A549 (cell line): ENCODE results near the gene CDC42SE1. TPM values are rescaled to one million over a fixed set of nuclear protein-coding genes. Genes with fewer than 3 reads are reported as not detected.

Experiments
- ATAC-seq, 2 experiments: fragments of 200-7000 bp in 1 of 2; fragments of >200 bp in 1 of 2; cut with Nextera tagmentation in 1 of 2; cut with Tn5 transposase in 1 of 2; 3 replicates each; pipeline versions ENCODE4 v1.8.0 to v1.9.1; 2018 to 2020; ENCODE audit warnings: mild to moderate bottlenecking in 1 of 2, moderate library complexity in 1 of 2
- CTCF ChIA-PET: fragments of 300-600 bp; sonication (Branson Sonifier 250); formaldehyde crosslinking; extraction: SDS; loops from one replicate; lab custom pipeline; 2021; ENCODE audit warnings: antibody characterized with exemption, inconsistent platforms; lab: Yijun Ruan, JAX
- POLR2A ChIA-PET: fragments of 350-600 bp; formaldehyde crosslinking; extraction: SDS; loops from one replicate; lab custom pipeline; 2021; ENCODE audit warnings: antibody characterized with exemption, inconsistent platforms; lab: Yijun Ruan, JAX
- DNase-seq, 2 experiments: peaks; one replicate each; pipeline versions ENCODE4 v3.0.0 to v3.0.0-alpha.2; 2011 to 2016; ENCODE audit warnings: low read depth in 1 of 2, low spot score in 1 of 2
- FAIRE-seq: peaks from 2 replicates; lab custom pipeline; 2011; peaks lifted over from hg19 to GRCh38; lab: Jason Lieb, UNC
- H3K27ac ChIP-seq, 2 experiments: fragments of >200 bp; sonication (Bioruptor Twin); formaldehyde crosslinking; 3 replicates each; pipeline ENCODE4 v1.5.1; 2016 to 2017
- H3K4me1 ChIP-seq: fragments of >200 bp; sonication (Bioruptor Twin); formaldehyde crosslinking; 3 replicates; pipeline ENCODE4 v1.6.1; 2016
- H3K4me2 ChIP-seq: fragments of >200 bp; sonication (Bioruptor Twin); formaldehyde crosslinking; 3 replicates; pipeline ENCODE4 v1.6.1; 2016
- H3K4me3 ChIP-seq: fragments of >200 bp; sonication (Bioruptor Twin); formaldehyde crosslinking; 3 replicates; pipeline ENCODE4 v1.5.1; 2016
- H3K9me3 ChIP-seq: fragments of >200 bp; sonication (Bioruptor Twin); formaldehyde crosslinking; 3 replicates; pipeline ENCODE4 v1.6.1; 2016
- CBX8 ChIP-seq: fragments of 200-600 bp; sonication (generic); IDR thresholded peaks from 2 replicates; pipeline ENCODE4 v1.6.1; 2016
- CEBPB ChIP-seq, 2 experiments: fragments of >200 bp in 1 of 2; sonication (Bioruptor Twin) in 1 of 2; formaldehyde crosslinking in 1 of 2; IDR thresholded peaks; 2 replicates each; pipeline ENCODE4 v1.6.1; 2012 to 2016
- CHD4 ChIP-seq: fragments of 200-600 bp; sonication (generic); IDR thresholded peaks from 2 replicates; pipeline ENCODE4 v1.6.1; 2016; ENCODE audit warnings: antibody characterized with exemption, mild to moderate bottlenecking, borderline replicate concordance
- E2F6 ChIP-seq: IDR thresholded peaks from 2 replicates; pipeline ENCODE4 v1.6.1; 2012; ENCODE audit warnings: low read depth, borderline replicate concordance
- EHF ChIP-seq: fragments of 250-450 bp; sonication (Bioruptor Pico); IDR thresholded peaks from 2 replicates; pipeline ENCODE4 v1.5.0; 2020; ENCODE audit warnings: mild to moderate bottlenecking
- EHMT2 ChIP-seq: fragments of 200-600 bp; sonication (generic); IDR thresholded peaks from 2 replicates; pipeline ENCODE4 v1.6.1; 2016; ENCODE audit warnings: antibody characterized with exemption, low read depth, mild to moderate bottlenecking, moderate library complexity
- ELK1 ChIP-seq: fragments of 150-350 bp; IDR thresholded peaks from 2 replicates; pipeline ENCODE4 v1.6.1; 2014; ENCODE audit warnings: low read depth, mild to moderate bottlenecking, low read length
- EP300 ChIP-seq, 2 experiments: fragments of >200 bp; sonication (Bioruptor Twin); formaldehyde crosslinking; IDR thresholded peaks; 2 replicates in 1 of 2; 3 replicates in 1 of 2; pipeline ENCODE4 v1.6.1; 2016 to 2017
- FOSB ChIP-seq: fragments of 250-450 bp; sonication (Bioruptor Pico); IDR thresholded peaks from 2 replicates; pipeline ENCODE4 v1.5.0; 2020; ENCODE audit warnings: mild to moderate bottlenecking, moderate library complexity
- FOSL2 ChIP-seq, 2 experiments: fragments of 450-650 bp in 1 of 2; fragments of >200 bp in 1 of 2; sonication (Bioruptor Twin) in 1 of 2; formaldehyde crosslinking; IDR thresholded peaks; 2 replicates each; pipeline versions ENCODE4 v1.5.0 to v1.6.1; 2016 to 2020; ENCODE audit warnings: mild to moderate bottlenecking in 1 of 2, moderate library complexity in 1 of 2
- GATA3 ChIP-seq: IDR thresholded peaks from 2 replicates; pipeline ENCODE4 v1.6.1; 2012; ENCODE audit warnings: borderline replicate concordance
- HDAC2 ChIP-seq: fragments of 200-600 bp; sonication (generic); IDR thresholded peaks from 2 replicates; pipeline ENCODE4 v1.6.1; 2016
- HOXB13 ChIP-seq: fragments of 250-450 bp; sonication (Bioruptor Pico); IDR thresholded peaks from 2 replicates; pipeline ENCODE4 v1.5.0; 2020; ENCODE audit warnings: low read depth, mild to moderate bottlenecking, moderate library complexity
- KDM1A ChIP-seq: fragments of 200-600 bp; sonication (generic); IDR thresholded peaks from 2 replicates; pipeline ENCODE4 v1.6.1; 2016; ENCODE audit warnings: low read depth, mild to moderate bottlenecking
- MAX ChIP-seq: IDR thresholded peaks from 2 replicates; pipeline ENCODE4 v1.6.1; 2012
- NR3C1 ChIP-seq: fragments of >200 bp; sonication (Bioruptor Twin); formaldehyde crosslinking; IDR thresholded peaks from 3 replicates; pipeline ENCODE4 v1.6.1; 2017
- POLR2A ChIP-seq: IDR thresholded peaks from 2 replicates; pipeline ENCODE4 v1.6.1; 2012; ENCODE audit warnings: mild to moderate bottlenecking, low read length
- POLR2AphosphoS2 ChIP-seq: conservative IDR thresholded peaks from 2 replicates; pipeline ENCODE4 v1.6.1; 2012; ENCODE audit warnings: low read length, improper control_type of control experiment, inconsistent platforms
- RAD21 ChIP-seq, 2 experiments: fragments of >200 bp in 1 of 2; sonication (Bioruptor Twin) in 1 of 2; formaldehyde crosslinking in 1 of 2; IDR thresholded peaks in 1 of 2; conservative IDR thresholded peaks in 1 of 2; 2 replicates in 1 of 2; 3 replicates in 1 of 2; pipeline ENCODE4 v1.6.1; 2012 to 2018; ENCODE audit warnings: inconsistent platforms in 1 of 2
- RCOR1 ChIP-seq: fragments of 150-350 bp; IDR thresholded peaks from 2 replicates; pipeline ENCODE4 v1.6.1; 2014; ENCODE audit warnings: antibody characterized with exemption, low read length, low read depth
- SMC3 ChIP-seq: fragments of >200 bp; sonication (Bioruptor Twin); formaldehyde crosslinking; IDR thresholded peaks from 3 replicates; pipeline ENCODE4 v1.6.1; 2018; ENCODE audit warnings: inconsistent platforms
- TP53 ChIP-seq: fragments of 250-450 bp; sonication (Bioruptor Pico); IDR thresholded peaks from 2 replicates; pipeline ENCODE4 v1.5.0; 2021; ENCODE audit warnings: mild to moderate bottlenecking, moderate library complexity
- ZFP36 ChIP-seq: fragments of 450-650 bp; IDR thresholded peaks from 2 replicates; pipeline ENCODE4 v1.6.1; 2014; ENCODE audit warnings: borderline replicate concordance; ENCODE audit not compliant: partially characterized antibody
- ZNF302 ChIP-seq: fragments of 250-450 bp; sonication (Bioruptor Pico); IDR thresholded peaks from 2 replicates; pipeline ENCODE4 v1.9.0; 2021; ENCODE audit warnings: inconsistent platforms, mild to moderate bottlenecking, moderate library complexity
- ZSCAN20 ChIP-seq: fragments of 250-450 bp; sonication (Bioruptor Pico); IDR thresholded peaks from 2 replicates; pipeline ENCODE4 v1.8.0; 2022; ENCODE audit warnings: mild to moderate bottlenecking, moderate library complexity
- WGBS: methylation state at CpG from one replicate; pipeline ENCODE4 v1.1.6; 2017; ENCODE audit errors: missing lambda C conversion rate; 5-methylcytosine and 5-hydroxymethylcytosine counted together
- polyA plus RNA-seq, 4 experiments: library from polyadenylated mRNA; depleted of rRNA in 3 of 4; stranded (reverse); fragments of >200 nt; fragmentation: RNase III in 1 of 4; extraction: RNeasy Plus Mini Kit Qiagen cat#74134 plus additional on column Dnase treatment in 1 of 4; gene quantifications; 2 replicates in 3 of 4; 3 replicates in 1 of 4; pipeline ENCODE4 v1.2.3, GENCODE V29; 2011 to 2017
- TF ChIP-seq, protein P1 (sequence below): fragments of >200 bp; sonication (Bioruptor Twin); formaldehyde crosslinking; IDR thresholded peaks from 2 replicates; pipeline ENCODE4 v1.6.1; 2016
- TF ChIP-seq, protein P2 (sequence below): fragments of 250-450 bp; sonication (Bioruptor Pico); IDR thresholded peaks from 2 replicates; pipeline ENCODE4 v1.5.0; 2021; ENCODE audit warnings: mild to moderate bottlenecking, moderate library complexity, borderline replicate concordance
- TF ChIP-seq, protein P3 (sequence below): fragments of 450-650 bp; IDR thresholded peaks from 2 replicates; pipeline ENCODE4 v1.6.1; 2014; ENCODE audit warnings: antibody characterized with exemption

Gene CDC42SE1
- polyA plus RNA-seq, 2 of the 4 experiments (the other 2 are of a cell fraction) = 54.7 to 83.1 TPM

- ChIA-PET POLR2A (no interaction called here), CTCF (interaction anchor here (1.0 to 24.0 kb wide), 2 partner anchors 17 to 80 kb away, joined by 4 to 586 read pairs; partner anchors contain the start of genes ANXA9 and CERS2)
- ATAC-seq (no peak), FAIRE-seq (no peak), DNase-seq (no peak)
- no peak for TF ChIP-seq RAD21 (conservative IDR thresholded peaks at IDR 0.05 in 1 of 2, IDR thresholded peaks at IDR 0.05 in 1 of 2)
- WGBS = 45% methylated on average over 2 of the region's 2 CpGs
- Histone ChIP-seq H3K4me2 (no peak overlapping the region), H3K4me1 (peaks cover 17% of the 10 kb centered on the region), H3K9me3 (no peaks in the 10 kb centered on the region), H3K27ac (no peak overlapping the region), H3K4me3 (no peak overlapping the region)
Measured at GRCh38 chr1:151002611-151003010, 56.8 kb downstream of the CDC42SE1 start.

GRCh38 chr1:151002051-151002450 is 57.4 kb downstream of the CDC42SE1 start:
- 69% methylated on average over 3 of the region's 3 CpGs for WGBS
- POLR2A ChIA-PET = no interaction called here
- CTCF ChIA-PET = interaction anchor here (0.9 to 24.0 kb wide), 4 partner anchors 16 to 444 kb away, joined by 3 to 586 read pairs (median 4); partner anchors contain the start of genes ANXA9 and CERS2

GRCh38 chr1:151001602-151002001 is 57.8 kb downstream of the CDC42SE1 start:
- ChIA-PET POLR2A (no interaction called here), CTCF (interaction anchor here (0.9 to 24.0 kb wide), 5 partner anchors 16 to 443 kb away, joined by 3 to 586 read pairs (median 3); partner anchors contain the start of genes ANXA9 and CERS2)
- peaks cover 8% of the 10 kb centered on the region for H3K4me1 ChIP-seq
- H3K27ac ChIP-seq = no peak overlapping the region
- H3K4me2 ChIP-seq = no peak overlapping the region
- H3K9me3 ChIP-seq = no peaks in the 10 kb centered on the region
- no peak for FAIRE-seq
- WGBS = 80% methylated on average over 4 of the region's 4 CpGs
- DNase-seq = no peak
- H3K4me3 ChIP-seq = no peak overlapping the region
- no peak for ATAC-seq
- TF ChIP-seq EHMT2 (no peak), RCOR1 (no peak), ZNF302 (CRISPR knock-in tag) (no peak), ZFP36 (no peak), EP300 (IDR thresholded peaks at IDR 0.05) (no peak), EHF (no peak), RAD21 (conservative IDR thresholded peaks at IDR 0.05 in 1 of 2, IDR thresholded peaks at IDR 0.05 in 1 of 2) (no peak), MAX (no peak), CEBPB (IDR thresholded peaks at IDR 0.05) (no peak), SMC3 (no peak), FOSL2 (IDR thresholded peaks at IDR 0.05) (no peak), FOSL2 (CRISPR knock-in tag; IDR thresholded peaks at IDR 0.05) (no peak), TP53 (CRISPR knock-in tag) (no peak), POLR2AphosphoS2 (no peak), NR3C1 (no peak), CBX8 (no peak)

More at GRCh38 chr1:151002051-151002450, 57.4 kb downstream of the CDC42SE1 start:
- Histone ChIP-seq H3K9me3 (no peaks in the 10 kb centered on the region), H3K4me3 (no peak overlapping the region), H3K27ac (no peak overlapping the region), H3K4me2 (no peak overlapping the region), H3K4me1 (peaks cover 11% of the 10 kb centered on the region)
- DNase-seq (no peak), FAIRE-seq (no peak), ATAC-seq (no peak)
- TF ChIP-seq, protein P1, sequence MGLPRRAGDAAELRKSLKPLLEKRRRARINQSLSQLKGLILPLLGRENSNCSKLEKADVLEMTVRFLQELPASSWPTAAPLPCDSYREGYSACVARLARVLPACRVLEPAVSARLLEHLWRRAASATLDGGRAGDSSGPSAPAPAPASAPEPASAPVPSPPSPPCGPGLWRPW = no peak
- TF ChIP-seq FOSB = no peak
- TF ChIP-seq GATA3 = no peak
- TF ChIP-seq, protein P2, sequence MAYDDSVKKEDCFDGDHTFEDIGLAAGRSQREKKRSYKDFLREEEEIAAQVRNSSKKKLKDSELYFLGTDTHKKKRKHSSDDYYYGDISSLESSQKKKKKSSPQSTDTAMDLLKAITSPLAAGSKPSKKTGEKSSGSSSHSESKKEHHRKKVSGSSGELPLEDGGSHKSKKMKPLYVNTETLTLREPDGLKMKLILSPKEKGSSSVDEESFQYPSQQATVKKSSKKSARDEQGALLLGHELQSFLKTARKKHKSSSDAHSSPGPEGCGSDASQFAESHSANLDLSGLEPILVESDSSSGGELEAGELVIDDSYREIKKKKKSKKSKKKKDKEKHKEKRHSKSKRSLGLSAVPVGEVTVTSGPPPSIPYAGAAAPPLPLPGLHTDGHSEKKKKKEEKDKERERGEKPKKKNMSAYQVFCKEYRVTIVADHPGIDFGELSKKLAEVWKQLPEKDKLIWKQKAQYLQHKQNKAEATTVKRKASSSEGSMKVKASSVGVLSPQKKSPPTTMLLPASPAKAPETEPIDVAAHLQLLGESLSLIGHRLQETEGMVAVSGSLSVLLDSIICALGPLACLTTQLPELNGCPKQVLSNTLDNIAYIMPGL = no peak
- no peak for TF ChIP-seq HOXB13
- TF ChIP-seq NR3C1 = no peak
- TF ChIP-seq KDM1A = no peak
- TF ChIP-seq, protein P3, sequence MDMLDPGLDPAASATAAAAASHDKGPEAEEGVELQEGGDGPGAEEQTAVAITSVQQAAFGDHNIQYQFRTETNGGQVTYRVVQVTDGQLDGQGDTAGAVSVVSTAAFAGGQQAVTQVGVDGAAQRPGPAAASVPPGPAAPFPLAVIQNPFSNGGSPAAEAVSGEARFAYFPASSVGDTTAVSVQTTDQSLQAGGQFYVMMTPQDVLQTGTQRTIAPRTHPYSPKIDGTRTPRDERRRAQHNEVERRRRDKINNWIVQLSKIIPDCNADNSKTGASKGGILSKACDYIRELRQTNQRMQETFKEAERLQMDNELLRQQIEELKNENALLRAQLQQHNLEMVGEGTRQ = no peak
- no peak for TF ChIP-seq HDAC2
- TF ChIP-seq POLR2A = no peak
- TF ChIP-seq CHD4 = no peak
- TF ChIP-seq ZSCAN20 (CRISPR knock-in tag) = no peak
- no peak for TF ChIP-seq E2F6
- TF ChIP-seq ELK1 = no peak
